Measurements from ENCODE around the gene OTOG. TPM values are rescaled to one million over a fixed set of nuclear protein-coding genes. Genes with fewer than 3 reads are reported as not detected.

OTOG gene
- total and polyA plus RNA-seq, 2 experiments from 2014 or later = not detected

- Histone ChIP-seq H3K79me2 (ENCODE audit: insufficient read depth) (no peaks in the 10 kb centered on the region), H2AFZ (no peak overlapping the region), H3K4me1 (ENCODE audit: insufficient read depth) (no peaks in the 10 kb centered on the region), H3K9me3 (ENCODE audit: low read depth) (no peaks in the 10 kb centered on the region), H4K20me1 (ENCODE audit: insufficient read depth) (no peaks in the 10 kb centered on the region), H3K27ac (no peak overlapping the region), H3F3A (ENCODE audit: insufficient read depth) (no peaks in the 10 kb centered on the region), H3K4me3 (no peak overlapping the region), H3K9me2 (ENCODE audit: insufficient read depth) (no peaks in the 10 kb centered on the region), H3K4me2 (ENCODE audit: unreplicated experiment) (no peak overlapping the region), H3K27me3 (replicated peaks; ENCODE audit: insufficient read depth) (no peaks in the 10 kb centered on the region; the same call in 1 of the 2 replicates), H3K36me3 (ENCODE audit: low read depth) (no peaks in the 10 kb centered on the region), H3K9ac (no peak overlapping the region)
- TF ChIP-seq EZH2phosphoT487 (IDR thresholded peaks at IDR 0.05; ENCODE audit: insufficient read depth, low read depth) (no peak), EZH2 (IDR thresholded peaks at IDR 0.05; ENCODE audit: insufficient read depth, poor library complexity, severe bottlenecking) (no peak)
- in situ Hi-C loops (cut with MboI) = no loop called here
- no peak for DNase-seq
- 22 to 25% methylated on average over 6 of the region's 6 CpGs for WGBS, 2 experiments (ENCODE audit: low coverage in 1 of 2, low lambda C conversion rate in 2 of 2, missing lambda C conversion rate in 2 of 2)
Observed at GRCh38 chr11:17585911-17586695, 39.0 kb downstream of the OTOG start.

DNA sequence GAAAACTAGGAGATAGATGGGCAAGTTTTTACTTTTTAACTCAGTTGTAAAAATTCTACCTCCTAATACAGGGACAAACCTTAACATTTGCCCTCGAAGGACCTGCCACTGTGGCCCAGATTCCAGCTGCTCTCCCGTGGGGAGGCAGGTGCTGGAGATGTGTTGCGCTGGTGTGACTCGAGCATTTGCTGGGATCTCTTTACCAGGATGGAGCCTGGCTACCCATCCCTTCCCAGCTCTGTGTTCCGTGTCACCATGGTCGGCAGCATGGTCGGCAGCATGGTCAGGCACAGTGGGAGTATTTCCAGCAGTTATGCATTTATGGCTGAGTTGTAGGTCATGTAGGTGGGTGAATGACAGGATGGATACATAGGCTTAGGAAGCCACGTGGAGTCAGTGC, 41.1 kb downstream of the OTOG start:
- Histone ChIP-seq H3K9me2 (ENCODE audit: insufficient read depth) (no peaks in the 10 kb centered on the region), H3K79me2 (ENCODE audit: insufficient read depth) (no peaks in the 10 kb centered on the region), H3K4me2 (ENCODE audit: unreplicated experiment) (no peak overlapping the region), H3K4me3 (no peak overlapping the region), H3K27me3 (replicated peaks; ENCODE audit: insufficient read depth) (no peaks in the 10 kb centered on the region; the same call in none of the 2 replicates), H4K20me1 (ENCODE audit: insufficient read depth) (no peaks in the 10 kb centered on the region), H3K36me3 (ENCODE audit: low read depth) (no peaks in the 10 kb centered on the region), H2AFZ (no peak overlapping the region), H3K27ac (no peak overlapping the region), H3K4me1 (ENCODE audit: insufficient read depth) (no peaks in the 10 kb centered on the region), H3K9ac (no peak overlapping the region), H3F3A (ENCODE audit: insufficient read depth) (no peaks in the 10 kb centered on the region), H3K9me3 (ENCODE audit: low read depth) (no peaks in the 10 kb centered on the region)
- in situ Hi-C loops (cut with MboI) = no loop called here
- 36 to 51% methylated on average over 8 of the region's 8 CpGs for WGBS, 2 experiments (ENCODE audit: low coverage in 1 of 2, low lambda C conversion rate in 2 of 2, missing lambda C conversion rate in 2 of 2)
- TF ChIP-seq EZH2 (IDR thresholded peaks at IDR 0.05; ENCODE audit: insufficient read depth, poor library complexity, severe bottlenecking) (no peak), EZH2phosphoT487 (IDR thresholded peaks at IDR 0.05; ENCODE audit: insufficient read depth, low read depth) (no peak)
- no peak for DNase-seq

GRCh38 chr11:17588721-17589120, 41.7 kb downstream of the OTOG start:
- no peak overlapping the region for H3K27ac ChIP-seq
- no peak overlapping the region for H3K4me2 ChIP-seq (ENCODE audit: unreplicated experiment)
- no peaks in the 10 kb centered on the region; the same call in none of the 2 replicates for H3K27me3 ChIP-seq (replicated peaks; ENCODE audit: insufficient read depth)
- no peaks in the 10 kb centered on the region for H3K4me1 ChIP-seq (ENCODE audit: insufficient read depth)
- no peaks in the 10 kb centered on the region for H3K79me2 ChIP-seq (ENCODE audit: insufficient read depth)
- WGBS, 2 experiments (ENCODE audit: low coverage in 1 of 2, low lambda C conversion rate in 2 of 2, missing lambda C conversion rate in 2 of 2) = 48 to 55% methylated on average over 4 of the region's 4 CpGs
- H3K4me3 ChIP-seq = no peak overlapping the region
- no peak for DNase-seq
- no peaks in the 10 kb centered on the region for H3K9me3 ChIP-seq (ENCODE audit: low read depth)
- H3K36me3 ChIP-seq (ENCODE audit: low read depth) = no peaks in the 10 kb centered on the region
- no peak for TF ChIP-seq EZH2phosphoT487 (IDR thresholded peaks at IDR 0.05; ENCODE audit: insufficient read depth, low read depth)
- no peak for TF ChIP-seq EZH2 (IDR thresholded peaks at IDR 0.05; ENCODE audit: insufficient read depth, poor library complexity, severe bottlenecking)
- no peaks in the 10 kb centered on the region for H4K20me1 ChIP-seq (ENCODE audit: insufficient read depth)
- H3K9ac ChIP-seq = no peak overlapping the region
- no peaks in the 10 kb centered on the region for H3F3A ChIP-seq (ENCODE audit: insufficient read depth)
- H3K9me2 ChIP-seq (ENCODE audit: insufficient read depth) = no peaks in the 10 kb centered on the region
- in situ Hi-C loops (cut with MboI) = no loop called here
- no peak overlapping the region for H2AFZ ChIP-seq

- no peaks in the 10 kb centered on the region for H3K9me2 ChIP-seq (ENCODE audit: insufficient read depth)
- no peaks in the 10 kb centered on the region for H4K20me1 ChIP-seq (ENCODE audit: insufficient read depth)
- no peak overlapping the region for H3K9ac ChIP-seq
- no peak overlapping the region for H2AFZ ChIP-seq
- H3K4me1 ChIP-seq (ENCODE audit: insufficient read depth) = no peaks in the 10 kb centered on the region
- WGBS, 2 experiments (ENCODE audit: low coverage in 1 of 2, low lambda C conversion rate in 2 of 2, missing lambda C conversion rate in 2 of 2) = 68 to 73% methylated on average over 7 of the region's 7 CpGs
- no peaks in the 10 kb centered on the region; the same call in none of the 2 replicates for H3K27me3 ChIP-seq (replicated peaks; ENCODE audit: insufficient read depth)
- TF ChIP-seq EZH2 (IDR thresholded peaks at IDR 0.05; ENCODE audit: insufficient read depth, poor library complexity, severe bottlenecking) = no peak
- no peak for TF ChIP-seq EZH2phosphoT487 (IDR thresholded peaks at IDR 0.05; ENCODE audit: insufficient read depth, low read depth)
- no peaks in the 10 kb centered on the region for H3K36me3 ChIP-seq (ENCODE audit: low read depth)
- no peak overlapping the region for H3K4me2 ChIP-seq (ENCODE audit: unreplicated experiment)
- H3K4me3 ChIP-seq = no peak overlapping the region
- no peak overlapping the region for H3K27ac ChIP-seq
- no peak for DNase-seq
- in situ Hi-C loops (cut with MboI) = loop anchor here (10.0 kb wide), 1 partner anchor 384 kb away; no protein-coding TSS in a partner anchor
- no peaks in the 10 kb centered on the region for H3K9me3 ChIP-seq (ENCODE audit: low read depth)
- H3F3A ChIP-seq (ENCODE audit: insufficient read depth) = no peaks in the 10 kb centered on the region
- H3K79me2 ChIP-seq (ENCODE audit: insufficient read depth) = no peaks in the 10 kb centered on the region
Observed at GRCh38 chr11:17590463-17590862, 43.4 kb downstream of the OTOG start.

Data from GM23248 (cell line).